Tibial nerve (tissue), 3 donors: ENCODE measurements around the gene VCAM1.

Experiments used
- CTCF ChIP-seq, 5 experiments: fragments of 200-600 bp in 3 of 5; fragments of 450-650 bp in 2 of 5; sonication (generic) in 3 of 5; IDR thresholded peaks; one replicate each; pipeline ENCODE4 v1.5.1; 2016 to 2019; ENCODE audit warnings: antibody characterized with exemption in 5 of 5, mild to moderate bottlenecking in 3 of 5, moderate library complexity in 2 of 5
- POLR2A ChIP-seq, 2 donors: fragments of 450-650 bp; IDR thresholded peaks; one replicate each; pipeline ENCODE4 v1.6.1; 2017; ENCODE audit warnings: antibody characterized with exemption in 2 of 2, mild to moderate bottlenecking in 2 of 2, moderate library complexity in 2 of 2

GRCh38 chr1:100718581-100718980 lies 961 bp upstream of the VCAM1 start:
- no peak for TF ChIP-seq CTCF (IDR thresholded peaks at IDR 0.05)
- TF ChIP-seq POLR2A (IDR thresholded peaks at IDR 0.05) = no peak
